ENCODE data around the gene INPP5A.
"Not testable (repeated sequence)": the region's sequence is repeated elsewhere in the genome, so short reads cannot be mapped to it uniquely, and the experiment has no call there.

The INPP5A gene

GRCh38 chr10:132703419-132704007 is 165.9 kb downstream of the INPP5A start:
- Histone ChIP-seq H4K91ac (ENCODE audit: low read depth, low read length, poor library complexity) (no peak overlapping the region), H2BK120ac (ENCODE audit: low read depth, low read length) (no peak overlapping the region), H4K8ac (ENCODE audit: low read depth, low read length) (no peak overlapping the region), H3K4me3 (ENCODE audit: low read length in 2 of 2) (peak overlapping the region in 1 of 2 donors; percentile 6), H3K79me1 (ENCODE audit: low read depth, low read length) (peaks cover 7% of the 10 kb centered on the region), H2BK5ac (ENCODE audit: low read length) (peak overlapping the region; percentile 66), H3K27ac (replicated peaks; ENCODE audit: low read length) (no peak overlapping the region), H2AFZ (ENCODE audit: low read length) (no peak overlapping the region), H3K9ac (ENCODE audit: low read depth, low read length, poor library complexity) (no peak overlapping the region), H3K4me1 (ENCODE audit: control insufficient read depth in 2 of 2, insufficient read depth in 1 of 2, low read depth in 1 of 2, low read length in 2 of 2) (peaks cover 0 to 11% of the 10 kb centered on the region in 2 donors), H3K14ac (ENCODE audit: low read length) (peak overlapping the region; percentile 56), H3K27me3 (ENCODE audit: control insufficient read depth in 3 of 3, insufficient read depth in 3 of 3, low read depth in 1 of 3, low read length in 3 of 3) (no peaks in the 10 kb centered on the region), H3K18ac (ENCODE audit: low read length) (peak overlapping the region; percentile 48), H3K36me3 (replicated peaks in 1 of 2; ENCODE audit: control insufficient read depth in 2 of 2, insufficient read depth in 2 of 2, low read length in 2 of 2) (peaks cover 0 to 9% of the 10 kb centered on the region in 2 donors), H2AK5ac (ENCODE audit: low read depth, low read length) (no peak overlapping the region), H2BK12ac (ENCODE audit: low read length) (peak overlapping the region; percentile 73), H3K4ac (ENCODE audit: low read length) (no peak overlapping the region), H2BK15ac (ENCODE audit: low read length) (no peak overlapping the region), H3K4me2 (ENCODE audit: insufficient read depth, low read length, poor library complexity, severe bottlenecking) (no peak overlapping the region), H3K23ac (ENCODE audit: low read depth, low read length, poor library complexity) (no peak overlapping the region), H3K9me3 (replicated peaks in 1 of 2; ENCODE audit: control insufficient read depth in 2 of 2, insufficient read depth in 1 of 2, low read depth in 1 of 2, low read length in 2 of 2) (peaks cover 17 to 39% of the 10 kb centered on the region in 2 donors)
- DNase-seq (ENCODE audit: low spot score) = no peak
- WGBS, 2 donors (ENCODE audit: extremely low coverage in 2 of 2, insufficient read length in 2 of 2, insufficient replicate concordance in 1 of 2) = 100% methylated on average over 1 of the region's 24 CpGs; no CpG with 5 or more reads in 1 of the 2 donors

GRCh38 chr10:132704008-132704814 is 166.6 kb downstream of the INPP5A start:
- H4K8ac ChIP-seq (ENCODE audit: low read depth, low read length) = no peak overlapping the region
- no peak overlapping the region for H3K18ac ChIP-seq (ENCODE audit: low read length)
- H2AK5ac ChIP-seq (ENCODE audit: low read depth, low read length) = no peak overlapping the region
- no peak overlapping the region for H4K91ac ChIP-seq (ENCODE audit: low read depth, low read length, poor library complexity)
- H3K23ac ChIP-seq (ENCODE audit: low read depth, low read length, poor library complexity) = no peak overlapping the region
- H3K4me2 ChIP-seq (ENCODE audit: insufficient read depth, low read length, poor library complexity, severe bottlenecking) = no peak overlapping the region
- H3K9ac ChIP-seq (ENCODE audit: low read depth, low read length, poor library complexity) = no peak overlapping the region
- WGBS, 2 donors (ENCODE audit: extremely low coverage in 2 of 2, insufficient read length in 2 of 2, insufficient replicate concordance in 1 of 2) = no CpG with 5 or more reads among the region's 29 CpGs
- H3K9me3 ChIP-seq (replicated peaks in 1 of 2; ENCODE audit: control insufficient read depth in 2 of 2, insufficient read depth in 1 of 2, low read depth in 1 of 2, low read length in 2 of 2) = peaks cover 17 to 40% of the 10 kb centered on the region in 2 donors
- H3K79me1 ChIP-seq (ENCODE audit: low read depth, low read length) = peaks cover 7% of the 10 kb centered on the region
- H3K14ac ChIP-seq (ENCODE audit: low read length) = peak overlapping the region; percentile 14
- no peak overlapping the region for H2AFZ ChIP-seq (ENCODE audit: low read length)
- H3K27ac ChIP-seq (replicated peaks; ENCODE audit: low read length) = no peak overlapping the region
- no peak overlapping the region for H2BK12ac ChIP-seq (ENCODE audit: low read length)
- no peak overlapping the region for H3K4ac ChIP-seq (ENCODE audit: low read length)
- peak overlapping the region in 1 of 2 donors; percentile 6 for H3K4me3 ChIP-seq (ENCODE audit: low read length in 2 of 2)
- H2BK15ac ChIP-seq (ENCODE audit: low read length) = no peak overlapping the region
- no peaks in the 10 kb centered on the region for H3K27me3 ChIP-seq (ENCODE audit: control insufficient read depth in 3 of 3, insufficient read depth in 3 of 3, low read depth in 1 of 3, low read length in 3 of 3)
- peaks cover 0 to 9% of the 10 kb centered on the region in 2 donors for H3K36me3 ChIP-seq (replicated peaks in 1 of 2; ENCODE audit: control insufficient read depth in 2 of 2, insufficient read depth in 2 of 2, low read length in 2 of 2)
- no peak overlapping the region for H2BK120ac ChIP-seq (ENCODE audit: low read depth, low read length)
- no peak for DNase-seq (ENCODE audit: low spot score)
- H3K4me1 ChIP-seq (ENCODE audit: control insufficient read depth in 2 of 2, insufficient read depth in 1 of 2, low read depth in 1 of 2, low read length in 2 of 2) = peaks cover 0 to 11% of the 10 kb centered on the region in 2 donors
- peak overlapping the region; percentile 66 for H2BK5ac ChIP-seq (ENCODE audit: low read length)

GRCh38 chr10:132704815-132705064 is 167.2 kb downstream of the INPP5A start:
- not testable (repeated sequence) for H3K79me1 ChIP-seq (ENCODE audit: low read depth, low read length); H3K18ac ChIP-seq (ENCODE audit: low read length); H3K14ac ChIP-seq (ENCODE audit: low read length); H3K4me3 ChIP-seq (ENCODE audit: low read length in 2 of 2); H2BK120ac ChIP-seq (ENCODE audit: low read depth, low read length); H3K4me2 ChIP-seq (ENCODE audit: insufficient read depth, low read length, poor library complexity, severe bottlenecking); H4K91ac ChIP-seq (ENCODE audit: low read depth, low read length, poor library complexity); H3K27me3 ChIP-seq (ENCODE audit: control insufficient read depth in 3 of 3, insufficient read depth in 3 of 3, low read depth in 1 of 3, low read length in 3 of 3); H2AFZ ChIP-seq (ENCODE audit: low read length); H2BK12ac ChIP-seq (ENCODE audit: low read length); H2BK15ac ChIP-seq (ENCODE audit: low read length); H2AK5ac ChIP-seq (ENCODE audit: low read depth, low read length); H3K9ac ChIP-seq (ENCODE audit: low read depth, low read length, poor library complexity); H3K23ac ChIP-seq (ENCODE audit: low read depth, low read length, poor library complexity); H3K4ac ChIP-seq (ENCODE audit: low read length); H3K36me3 ChIP-seq (replicated peaks in 1 of 2; ENCODE audit: control insufficient read depth in 2 of 2, insufficient read depth in 2 of 2, low read length in 2 of 2); DNase-seq (ENCODE audit: low spot score); H2BK5ac ChIP-seq (ENCODE audit: low read length); H3K27ac ChIP-seq (replicated peaks; ENCODE audit: low read length)
- peaks cover 3 to 14% of the 10 kb centered on the region in 2 donors for H3K4me1 ChIP-seq (ENCODE audit: control insufficient read depth in 2 of 2, insufficient read depth in 1 of 2, low read depth in 1 of 2, low read length in 2 of 2)
- no CpG with 5 or more reads among the region's 9 CpGs for WGBS, 2 donors (ENCODE audit: extremely low coverage in 2 of 2, insufficient read length in 2 of 2, insufficient replicate concordance in 1 of 2)
- H4K8ac ChIP-seq (ENCODE audit: low read depth, low read length) = peak overlapping the region; percentile 6
- H3K9me3 ChIP-seq (replicated peaks in 1 of 2; ENCODE audit: control insufficient read depth in 2 of 2, insufficient read depth in 1 of 2, low read depth in 1 of 2, low read length in 2 of 2) = peaks cover 17 to 40% of the 10 kb centered on the region in 2 donors

- peaks cover 7% of the 10 kb centered on the region for H3K79me1 ChIP-seq (ENCODE audit: low read depth, low read length)
Observed at GRCh38 chr10:132705173-132705572, 167.6 kb downstream of the INPP5A start.

More at GRCh38 chr10:132705173-132705572, 167.6 kb downstream of the INPP5A start:
- H3K18ac ChIP-seq (ENCODE audit: low read length) = no peak overlapping the region
- peaks cover 0 to 3% (median 0%) of the 10 kb centered on the region in 3 experiments for H3K27me3 ChIP-seq (ENCODE audit: control insufficient read depth in 3 of 3, insufficient read depth in 3 of 3, low read depth in 1 of 3, low read length in 3 of 3)
- H3K27ac ChIP-seq (replicated peaks; ENCODE audit: low read length) = no peak overlapping the region
- H2BK15ac ChIP-seq (ENCODE audit: low read length) = no peak overlapping the region
- H3K36me3 ChIP-seq (replicated peaks in 1 of 2; ENCODE audit: control insufficient read depth in 2 of 2, insufficient read depth in 2 of 2, low read length in 2 of 2) = peaks cover 0 to 9% of the 10 kb centered on the region in 2 donors
- H3K4me3 ChIP-seq (ENCODE audit: low read length in 2 of 2) = no peak overlapping the region
- H3K9me3 ChIP-seq (replicated peaks in 1 of 2; ENCODE audit: control insufficient read depth in 2 of 2, insufficient read depth in 1 of 2, low read depth in 1 of 2, low read length in 2 of 2) = peaks cover 17 to 40% of the 10 kb centered on the region in 2 donors
- no peak overlapping the region for H2AK5ac ChIP-seq (ENCODE audit: low read depth, low read length)
- peaks cover 3 to 15% of the 10 kb centered on the region in 2 donors for H3K4me1 ChIP-seq (ENCODE audit: control insufficient read depth in 2 of 2, insufficient read depth in 1 of 2, low read depth in 1 of 2, low read length in 2 of 2)
- H3K4ac ChIP-seq (ENCODE audit: low read length) = no peak overlapping the region
- H3K9ac ChIP-seq (ENCODE audit: low read depth, low read length, poor library complexity) = no peak overlapping the region
- no peak overlapping the region for H2BK120ac ChIP-seq (ENCODE audit: low read depth, low read length)
- H2AFZ ChIP-seq (ENCODE audit: low read length) = no peak overlapping the region
- no peak overlapping the region for H3K14ac ChIP-seq (ENCODE audit: low read length)
- H4K91ac ChIP-seq (ENCODE audit: low read depth, low read length, poor library complexity) = no peak overlapping the region
- DNase-seq (ENCODE audit: low spot score) = no peak
- no peak overlapping the region for H2BK5ac ChIP-seq (ENCODE audit: low read length)
- H3K23ac ChIP-seq (ENCODE audit: low read depth, low read length, poor library complexity) = no peak overlapping the region
- no CpG with 5 or more reads among the region's 15 CpGs for WGBS, 2 donors (ENCODE audit: extremely low coverage in 2 of 2, insufficient read length in 2 of 2, insufficient replicate concordance in 1 of 2)
- H3K4me2 ChIP-seq (ENCODE audit: insufficient read depth, low read length, poor library complexity, severe bottlenecking) = no peak overlapping the region
- peak overlapping the region; percentile 6 for H4K8ac ChIP-seq (ENCODE audit: low read depth, low read length)
- no peak overlapping the region for H2BK12ac ChIP-seq (ENCODE audit: low read length)

Data from neuronal stem cell (in vitro differentiated cells).